Measurements from ENCODE around the gene SASS6. TPM values are rescaled to one million over a fixed set of nuclear protein-coding genes. Genes with fewer than 3 reads are reported as not detected.

The SASS6 gene
- total and polyA plus RNA-seq, 9 donors, result 3.1 to 5.0 (median 3.9) TPM

GRCh38 chr1:100035214-100035613 lies 97.5 kb downstream of the SASS6 start:
- Histone ChIP-seq H3K27ac (ENCODE audit: low read length) (no peak overlapping the region), H3K36me3 (ENCODE audit: control insufficient read depth, insufficient read depth, low read length) (no peaks in the 10 kb centered on the region), H3K4me1 (ENCODE audit: control insufficient read depth, insufficient read depth, low read length) (peaks cover 3% of the 10 kb centered on the region), H3K27me3 (ENCODE audit: control insufficient read depth, insufficient read depth, low read length) (no peaks in the 10 kb centered on the region), H3K4me3 (ENCODE audit: low read length) (no peak overlapping the region), H3K9me3 (replicated peaks; ENCODE audit: control insufficient read depth, low read depth, low read length) (no peaks in the 10 kb centered on the region)
- WGBS (ENCODE audit: insufficient coverage), result no CpG with 5 or more reads among the region's 1 CpG
- DNase-seq, result no peak

DNA sequence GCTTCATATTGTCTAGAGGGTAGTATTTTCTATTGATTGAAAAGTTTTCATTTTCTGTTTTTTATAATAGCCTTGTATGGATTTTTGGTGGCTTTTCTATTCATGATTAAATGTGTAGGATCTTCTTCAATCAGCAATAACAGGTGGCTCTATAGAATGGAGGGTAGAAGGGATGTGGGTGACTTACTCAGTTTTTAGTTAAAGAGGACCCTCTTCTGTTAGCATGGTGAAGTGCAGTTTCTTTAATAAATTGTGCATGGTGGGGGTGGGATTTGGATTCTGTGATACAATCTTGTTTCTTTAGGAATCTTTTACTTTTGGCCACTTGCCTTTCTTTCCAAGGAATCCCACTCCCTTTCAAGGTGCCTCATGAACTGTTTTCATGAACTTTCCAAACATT lies 98.3 kb downstream of the SASS6 start:
- H3K27me3 ChIP-seq (ENCODE audit: control insufficient read depth, insufficient read depth, low read length), result no peaks in the 10 kb centered on the region
- H3K9me3 ChIP-seq (replicated peaks; ENCODE audit: control insufficient read depth, low read depth, low read length), result no peaks in the 10 kb centered on the region
- H3K4me3 ChIP-seq (ENCODE audit: low read length), result no peak overlapping the region
- no peaks in the 10 kb centered on the region for H3K36me3 ChIP-seq (ENCODE audit: control insufficient read depth, insufficient read depth, low read length)
- H3K4me1 ChIP-seq (ENCODE audit: control insufficient read depth, insufficient read depth, low read length), result peaks cover 3% of the 10 kb centered on the region
- no peak overlapping the region for H3K27ac ChIP-seq (ENCODE audit: low read length)
- DNase-seq, result peak; percentile 48

Other genes starting within 250 kb of the SASS6 start
- gene SLC35A3, start 162.9 kb downstream of the SASS6 start, total RNA-seq, result 13.4 TPM
- 10 to 100 TPM in 5 of 8 donors, 1 to 10 TPM in 3; 8.7 to 17.7 (median 12.1) TPM for gene SLC35A3, start 162.9 kb downstream of the SASS6 start, polyA plus RNA-seq (ENCODE audit: insufficient read depth in 1 of 8, insufficient read length in 8 of 8, low replicate concordance in 1 of 8)
- gene TRMT13, start 233 bp upstream of the SASS6 start, total RNA-seq, result 15.3 TPM
- gene TRMT13, start 233 bp upstream of the SASS6 start, polyA plus RNA-seq (ENCODE audit: insufficient read depth in 1 of 8, insufficient read length in 8 of 8, low replicate concordance in 1 of 8), result 10 to 100 TPM; 16.9 to 29.2 (median 20.1) TPM
- gene LRRC39, start 45.3 kb upstream of the SASS6 start, total RNA-seq, result 183 TPM
- 100 to 1,000 TPM; 127 to 229 (median 173) TPM for gene LRRC39, start 45.3 kb upstream of the SASS6 start, polyA plus RNA-seq (ENCODE audit: insufficient read depth in 1 of 8, insufficient read length in 8 of 8, low replicate concordance in 1 of 8)
- 8.4 TPM for gene DBT, start 116.9 kb upstream of the SASS6 start, total RNA-seq
- gene DBT, start 116.9 kb upstream of the SASS6 start, polyA plus RNA-seq (ENCODE audit: insufficient read depth in 1 of 8, insufficient read length in 8 of 8, low replicate concordance in 1 of 8), result 10 to 100 TPM in 3 of 8 donors, 1 to 10 TPM in 5; 5.8 to 10.9 (median 9.1) TPM
- 25.0 TPM for gene RTCA, start 133.3 kb upstream of the SASS6 start, total RNA-seq
- gene RTCA, start 133.3 kb upstream of the SASS6 start, polyA plus RNA-seq (ENCODE audit: insufficient read depth in 1 of 8, insufficient read length in 8 of 8, low replicate concordance in 1 of 8), result 10 to 100 TPM; 27.1 to 31.2 (median 29.0) TPM
- 6.6 TPM for gene CDC14A, start 219.6 kb upstream of the SASS6 start, total RNA-seq
- gene CDC14A, start 219.6 kb upstream of the SASS6 start, polyA plus RNA-seq (ENCODE audit: insufficient read depth in 1 of 8, insufficient read length in 8 of 8, low replicate concordance in 1 of 8), result 1 to 10 TPM; 3.8 to 5.9 (median 4.5) TPM

All from muscle of leg (tissue), 11 donors.